B cell (primary cell): ENCODE measurements around the gene APOL3.

Experiments used
- EZH2 ChIP-seq: IDR thresholded peaks from 2 replicates; pipeline ENCODE4 v1.6.1; 2012; ENCODE audit warnings: borderline replicate concordance, low read depth, mild to moderate bottlenecking, moderate library complexity, low read length; ENCODE audit not compliant: insufficient read depth, poor library complexity, severe bottlenecking
- TF ChIP-seq, protein P1 (sequence below): fragments of 200-600 bp; IDR thresholded peaks from one replicate; pipeline ENCODE4 v1.8.0; 2022; ENCODE audit warnings: antibody characterized with exemption, mild to moderate bottlenecking

- TF ChIP-seq, protein P1, sequence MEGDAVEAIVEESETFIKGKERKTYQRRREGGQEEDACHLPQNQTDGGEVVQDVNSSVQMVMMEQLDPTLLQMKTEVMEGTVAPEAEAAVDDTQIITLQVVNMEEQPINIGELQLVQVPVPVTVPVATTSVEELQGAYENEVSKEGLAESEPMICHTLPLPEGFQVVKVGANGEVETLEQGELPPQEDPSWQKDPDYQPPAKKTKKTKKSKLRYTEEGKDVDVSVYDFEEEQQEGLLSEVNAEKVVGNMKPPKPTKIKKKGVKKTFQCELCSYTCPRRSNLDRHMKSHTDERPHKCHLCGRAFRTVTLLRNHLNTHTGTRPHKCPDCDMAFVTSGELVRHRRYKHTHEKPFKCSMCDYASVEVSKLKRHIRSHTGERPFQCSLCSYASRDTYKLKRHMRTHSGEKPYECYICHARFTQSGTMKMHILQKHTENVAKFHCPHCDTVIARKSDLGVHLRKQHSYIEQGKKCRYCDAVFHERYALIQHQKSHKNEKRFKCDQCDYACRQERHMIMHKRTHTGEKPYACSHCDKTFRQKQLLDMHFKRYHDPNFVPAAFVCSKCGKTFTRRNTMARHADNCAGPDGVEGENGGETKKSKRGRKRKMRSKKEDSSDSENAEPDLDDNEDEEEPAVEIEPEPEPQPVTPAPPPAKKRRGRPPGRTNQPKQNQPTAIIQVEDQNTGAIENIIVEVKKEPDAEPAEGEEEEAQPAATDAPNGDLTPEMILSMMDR: no peak
- no peak for TF ChIP-seq EZH2
Observed at GRCh38 chr22:36197514-36198146, 37.1 kb upstream of the APOL3 start.
